Measurements from ENCODE around the gene NOSIP.
A peak's percentile ranks its signal among the peaks of the same experiment; 100 is the strongest.

The NOSIP gene

DNA sequence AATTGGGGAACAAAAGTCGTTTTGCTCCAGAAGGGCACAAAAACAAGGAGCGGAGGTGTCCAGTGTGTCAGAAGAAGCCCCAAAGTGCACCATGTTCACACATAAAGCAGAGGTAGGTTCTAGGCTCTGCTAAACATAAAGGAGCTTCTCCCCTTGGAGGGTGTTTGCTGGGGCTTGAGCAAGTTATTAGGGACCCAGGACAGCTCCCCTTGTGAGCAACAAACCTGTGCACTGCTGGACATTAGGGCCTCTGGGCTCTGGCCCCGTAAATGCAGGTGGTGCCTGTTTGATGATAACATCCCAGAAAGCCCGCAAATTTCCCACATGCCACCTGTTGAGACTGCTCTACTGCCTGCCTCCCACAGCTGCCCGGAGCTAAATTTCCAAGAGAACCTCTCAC, 41.7 kb downstream of the NOSIP start:
- H3K4me3 ChIP-seq (replicated peaks; ENCODE audit: low read depth, low read length): no peak overlapping the region
- TF ChIP-seq, protein P1, sequence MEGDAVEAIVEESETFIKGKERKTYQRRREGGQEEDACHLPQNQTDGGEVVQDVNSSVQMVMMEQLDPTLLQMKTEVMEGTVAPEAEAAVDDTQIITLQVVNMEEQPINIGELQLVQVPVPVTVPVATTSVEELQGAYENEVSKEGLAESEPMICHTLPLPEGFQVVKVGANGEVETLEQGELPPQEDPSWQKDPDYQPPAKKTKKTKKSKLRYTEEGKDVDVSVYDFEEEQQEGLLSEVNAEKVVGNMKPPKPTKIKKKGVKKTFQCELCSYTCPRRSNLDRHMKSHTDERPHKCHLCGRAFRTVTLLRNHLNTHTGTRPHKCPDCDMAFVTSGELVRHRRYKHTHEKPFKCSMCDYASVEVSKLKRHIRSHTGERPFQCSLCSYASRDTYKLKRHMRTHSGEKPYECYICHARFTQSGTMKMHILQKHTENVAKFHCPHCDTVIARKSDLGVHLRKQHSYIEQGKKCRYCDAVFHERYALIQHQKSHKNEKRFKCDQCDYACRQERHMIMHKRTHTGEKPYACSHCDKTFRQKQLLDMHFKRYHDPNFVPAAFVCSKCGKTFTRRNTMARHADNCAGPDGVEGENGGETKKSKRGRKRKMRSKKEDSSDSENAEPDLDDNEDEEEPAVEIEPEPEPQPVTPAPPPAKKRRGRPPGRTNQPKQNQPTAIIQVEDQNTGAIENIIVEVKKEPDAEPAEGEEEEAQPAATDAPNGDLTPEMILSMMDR (IDR thresholded peaks at IDR 0.05; ENCODE audit: low read length, missing control alignments): no peak
- no peak for DNase-seq (ENCODE audit: low read depth)

DNA sequence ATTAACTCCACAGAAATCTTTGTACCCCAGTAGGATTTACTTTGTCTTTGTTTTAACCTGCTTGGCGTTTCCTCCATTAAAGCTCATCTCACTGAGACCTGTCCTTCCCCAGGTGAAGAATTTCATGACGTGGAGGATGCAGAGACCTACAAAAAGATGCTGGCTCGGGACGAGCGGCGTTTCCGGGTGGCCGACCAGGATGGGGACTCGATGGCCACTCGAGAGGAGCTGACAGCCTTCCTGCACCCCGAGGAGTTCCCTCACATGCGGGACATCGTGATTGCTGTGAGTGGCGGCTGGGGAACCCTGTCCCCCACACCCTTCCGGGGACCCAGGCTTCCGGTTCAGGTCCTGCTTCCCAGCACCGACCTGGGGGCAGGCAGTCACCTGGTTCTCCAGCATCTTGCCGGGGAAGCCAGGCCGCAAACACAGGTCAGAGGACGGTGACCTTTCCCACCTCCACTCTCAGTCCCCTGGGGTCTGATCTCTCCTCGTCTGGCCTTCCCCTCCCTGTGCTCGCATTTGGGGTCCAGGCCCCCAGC, 43.4 kb downstream of the NOSIP start:
- H3K4me3 ChIP-seq (replicated peaks; ENCODE audit: low read depth, low read length): no peak overlapping the region
- TF ChIP-seq, protein P1 (IDR thresholded peaks at IDR 0.05; ENCODE audit: low read length, missing control alignments): no peak

DNA sequence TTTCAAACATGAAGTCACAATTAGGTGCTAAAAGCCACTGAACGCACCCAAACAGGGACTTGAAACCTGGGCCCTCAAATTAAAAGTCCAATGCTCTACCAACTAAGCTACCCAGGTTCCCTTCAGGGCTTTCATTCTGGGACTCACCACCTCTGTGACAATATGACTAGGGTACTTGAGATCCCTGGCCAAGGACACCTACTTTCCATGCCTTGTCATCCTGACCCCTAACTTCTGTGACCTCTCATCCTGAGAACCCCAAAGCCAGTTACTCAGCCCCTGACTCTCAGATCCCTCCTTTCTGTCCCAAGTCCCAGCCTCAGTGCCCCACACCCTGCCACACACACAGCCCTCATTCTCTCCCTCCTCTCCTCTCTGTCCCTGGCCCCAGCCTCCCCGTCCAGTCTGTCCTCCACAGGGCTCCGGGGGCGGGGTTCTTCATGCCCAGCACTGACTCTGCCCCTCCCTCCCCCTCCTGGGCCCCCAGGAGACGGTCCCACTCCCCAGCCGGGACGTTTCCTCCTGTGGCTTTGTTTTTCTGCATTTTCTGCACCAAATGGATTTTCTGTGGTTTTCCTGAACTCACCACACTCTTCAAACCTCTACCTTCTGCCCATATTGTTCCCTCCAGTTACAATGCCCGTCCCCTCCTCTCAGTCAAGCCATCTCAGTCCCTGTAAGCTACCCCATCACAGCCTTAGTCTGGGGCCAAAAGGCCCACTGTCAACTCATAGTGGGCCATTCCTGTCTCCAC, 45.5 kb downstream of the NOSIP start:
- no peak for DNase-seq (ENCODE audit: low read depth)
- TF ChIP-seq, protein P1 (IDR thresholded peaks at IDR 0.05; ENCODE audit: low read length, missing control alignments): no peak
- no peak overlapping the region for H3K4me3 ChIP-seq (replicated peaks; ENCODE audit: low read depth, low read length)

More for the DNA sequence above, 43.4 kb downstream of the NOSIP start:
- DNase-seq (ENCODE audit: low read depth): no peak

DNA sequence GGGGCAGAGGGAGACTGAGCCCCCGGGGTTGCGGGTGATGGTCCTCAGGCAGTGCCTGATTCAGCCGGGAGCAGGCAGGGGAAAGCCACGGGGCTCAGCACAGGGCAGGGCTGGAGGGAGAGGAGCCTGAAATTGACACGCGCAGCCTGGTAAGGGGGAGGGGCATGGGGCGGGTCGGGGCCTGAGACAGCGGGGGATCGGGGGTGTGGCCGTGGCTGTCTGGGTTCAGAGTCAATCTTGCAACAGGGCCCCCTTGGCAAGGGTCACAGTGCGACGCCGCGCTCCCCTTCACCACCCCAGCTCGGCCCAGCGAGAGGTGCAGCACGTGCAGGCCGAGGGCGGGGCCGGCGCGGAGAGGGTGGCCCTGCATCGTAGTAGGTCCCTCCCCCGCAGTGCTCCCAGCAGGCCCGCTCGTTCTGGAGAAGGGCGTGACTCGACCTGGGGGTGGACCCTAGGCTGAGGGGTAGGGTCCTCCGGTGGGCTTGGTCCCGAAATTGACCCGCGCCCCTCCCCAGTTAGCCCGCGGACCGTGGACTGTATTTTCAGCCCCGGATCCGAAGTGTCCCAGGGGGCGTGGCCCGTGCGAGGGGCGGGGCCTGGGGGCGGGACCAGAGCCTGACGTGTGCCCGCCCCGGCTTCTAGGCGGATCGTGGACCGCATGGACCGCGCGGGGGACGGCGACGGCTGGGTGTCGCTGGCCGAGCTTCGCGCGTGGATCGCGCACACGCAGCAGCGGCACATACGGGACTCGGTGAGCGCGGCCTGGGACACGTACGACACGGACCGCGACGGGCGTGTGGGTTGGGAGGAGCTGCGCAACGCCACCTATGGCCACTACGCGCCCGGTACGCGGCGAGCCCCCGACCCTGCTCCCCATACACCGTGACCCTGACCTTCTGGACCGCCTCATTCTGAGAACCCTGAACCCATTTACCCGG, 46.5 kb downstream of the NOSIP start:
- peak overlapping the region; percentile 56 for H3K4me3 ChIP-seq (replicated peaks; ENCODE audit: low read depth, low read length)
- TF ChIP-seq, protein P1 (IDR thresholded peaks at IDR 0.05; ENCODE audit: low read length, missing control alignments): no peak
- DNase-seq (ENCODE audit: low read depth): peak; percentile 58

DNA sequence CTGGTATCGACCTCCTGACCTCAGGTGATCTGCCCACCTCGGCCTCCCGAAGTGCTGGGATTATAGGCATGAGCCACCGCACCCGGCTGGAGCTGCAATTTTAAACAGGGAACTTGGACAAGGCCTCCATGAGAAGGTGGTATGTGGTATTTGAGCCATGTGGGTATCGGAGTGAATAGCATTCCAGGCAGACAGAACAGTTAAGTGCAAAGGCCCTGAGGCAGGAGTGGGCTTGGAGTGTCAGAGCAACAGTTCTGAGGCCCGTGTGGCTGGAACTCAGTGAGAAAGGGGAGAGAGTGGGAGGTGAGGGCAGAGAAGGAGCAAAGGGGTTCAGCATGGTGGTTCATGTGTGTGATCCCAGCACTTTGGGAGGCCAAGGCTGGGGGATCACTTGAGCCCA, 49.6 kb downstream of the NOSIP start:
- H3K4me3 ChIP-seq (replicated peaks; ENCODE audit: low read depth, low read length): no peak overlapping the region
- TF ChIP-seq, protein P1 (IDR thresholded peaks at IDR 0.05; ENCODE audit: low read length, missing control alignments): no peak
- no peak for DNase-seq (ENCODE audit: low read depth)

DNA sequence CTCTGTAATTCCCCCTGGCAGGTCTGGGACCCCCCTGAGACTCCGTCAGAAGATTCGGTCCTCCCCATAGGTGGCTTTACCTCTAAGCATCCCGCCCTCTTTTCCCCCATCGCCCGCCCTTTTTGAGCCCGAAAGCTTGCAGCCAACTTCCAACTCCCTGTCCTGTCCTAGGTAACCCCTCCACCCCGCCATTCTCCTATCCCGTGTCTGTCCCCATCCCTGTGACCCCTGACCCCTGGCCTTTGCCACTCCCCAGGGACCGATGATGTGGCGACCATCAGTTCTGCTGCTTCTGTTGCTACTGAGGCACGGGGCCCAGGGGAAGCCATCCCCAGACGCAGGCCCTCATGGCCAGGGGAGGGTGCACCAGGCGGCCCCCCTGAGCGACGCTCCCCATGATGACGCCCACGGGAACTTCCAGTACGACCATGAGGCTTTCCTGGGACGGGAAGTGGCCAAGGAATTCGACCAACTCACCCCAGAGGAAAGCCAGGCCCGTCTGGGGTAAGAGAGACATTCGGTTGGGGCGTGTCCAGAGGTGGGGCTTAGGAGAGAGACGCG, 52.1 kb downstream of the NOSIP start:
- TF ChIP-seq, protein P1 (IDR thresholded peaks at IDR 0.05; ENCODE audit: low read length, missing control alignments): no peak
- peak; percentile 57 for DNase-seq (ENCODE audit: low read depth)
- peak overlapping the region; percentile 65 for H3K4me3 ChIP-seq (replicated peaks; ENCODE audit: low read depth, low read length)
